Measurements from ENCODE around the gene TGIF2.
"Not testable (repeated sequence)": the region's sequence is repeated elsewhere in the genome, so short reads cannot be mapped to it uniquely, and the experiment has no call there.

Gene TGIF2

GRCh38 chr20:36620917-36621316 is 47.5 kb downstream of the TGIF2 start:
- DNase-seq: no peak

GRCh38 chr20:36623444-36623843 is 50.0 kb downstream of the TGIF2 start:
- no peak for DNase-seq

GRCh38 chr20:36624068-36624943 is 50.9 kb downstream of the TGIF2 start:
- no peak for DNase-seq

- no peak for DNase-seq
Observed at GRCh38 chr20:36624944-36625324, 51.5 kb downstream of the TGIF2 start.

GRCh38 chr20:36628076-36628475 is 54.7 kb downstream of the TGIF2 start:
- DNase-seq: no peak

- DNase-seq: peak; percentile 40 to 50
Observed at GRCh38 chr20:36629719-36630681, 56.6 kb downstream of the TGIF2 start.

GRCh38 chr20:36631646-36632045 is 58.2 kb downstream of the TGIF2 start:
- DNase-seq: no peak

- DNase-seq: no peak
Observed at GRCh38 chr20:36632147-36632486, 58.7 kb downstream of the TGIF2 start.

- no peak for DNase-seq
Observed at GRCh38 chr20:36632487-36633284, 59.3 kb downstream of the TGIF2 start.

- no peak for DNase-seq
Observed at GRCh38 chr20:36633285-36633772, 59.9 kb downstream of the TGIF2 start.

- DNase-seq: no peak
Observed at GRCh38 chr20:36634342-36634741, 60.9 kb downstream of the TGIF2 start.

- not testable (repeated sequence) for DNase-seq
Observed at GRCh38 chr20:36638876-36639400, 65.5 kb downstream of the TGIF2 start.

- no peak for DNase-seq
Observed at GRCh38 chr20:36641506-36641843, 68.1 kb downstream of the TGIF2 start.

- DNase-seq: no peak
Observed at GRCh38 chr20:36642136-36642535, 68.7 kb downstream of the TGIF2 start.

Data from stimulated activated CD4-positive, alpha-beta T cell treated with anti-CD3 and anti-CD28 coated beads, Interleukin-2, amount 100 ng/mL, for 24 hours (primary cell).